Measurements from ENCODE around the gene MED12L. TPM values are rescaled to one million over a fixed set of nuclear protein-coding genes. Genes with fewer than 3 reads are reported as not detected.

MED12L gene
- polyA plus RNA-seq, 1 donor from 2014 or later = 28.5 TPM

DNA sequence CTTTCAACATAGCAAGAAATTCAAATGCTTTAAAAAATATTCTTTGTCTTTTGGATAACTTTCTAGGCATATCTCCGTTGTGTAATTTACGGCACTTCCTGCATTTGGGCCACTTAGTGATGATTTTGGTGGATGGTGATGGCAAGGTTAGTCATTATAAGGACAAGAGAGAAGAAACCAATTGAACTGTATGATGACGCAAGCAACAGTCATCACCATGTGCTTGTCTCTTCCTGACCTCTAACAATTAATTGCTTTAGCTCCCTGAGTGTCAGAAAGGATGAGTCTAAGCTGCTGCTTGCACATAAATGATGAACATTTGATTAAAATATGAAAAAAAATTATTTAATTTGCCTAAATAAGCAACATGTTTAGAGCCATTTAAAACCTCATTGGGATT lies 310.3 kb downstream of the MED12L start (continued):
- no peak for TF ChIP-seq MXI1 (conservative IDR thresholded peaks at IDR 0.05; ENCODE audit: poor library complexity, severe bottlenecking)
- no peak for TF ChIP-seq EP300 (conservative IDR thresholded peaks at IDR 0.05; ENCODE audit: poor library complexity, severe bottlenecking)

DNA sequence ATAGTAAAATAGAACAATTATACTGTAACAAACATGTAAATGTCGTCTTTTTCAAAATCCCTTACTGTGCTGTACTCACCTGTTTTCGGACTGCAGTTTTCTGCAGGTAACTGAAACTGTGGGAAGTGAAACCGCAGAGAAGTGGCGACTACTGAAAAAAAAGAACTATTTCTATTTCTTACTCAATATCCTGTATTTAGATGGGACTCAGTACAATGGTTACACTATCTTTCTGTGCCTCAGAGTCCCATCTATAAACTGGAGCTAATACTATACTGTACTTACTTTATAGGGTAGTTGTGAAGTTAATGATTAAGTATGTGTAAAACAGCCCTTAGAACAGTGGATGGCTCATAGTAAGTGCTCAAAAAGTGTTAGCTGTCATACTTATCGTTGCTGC lies 313.4 kb downstream of the MED12L start:
- no peak overlapping the region for H3K9ac ChIP-seq (ENCODE audit: low read length)
- H3K27me3 ChIP-seq (ENCODE audit: insufficient read depth, low read depth, low read length) = no peaks in the 10 kb centered on the region
- peaks cover 14% of the 10 kb centered on the region for H3K36me3 ChIP-seq (ENCODE audit: insufficient read depth, low read length)
- no peaks in the 10 kb centered on the region for H4K20me1 ChIP-seq (ENCODE audit: insufficient read depth)
- TF ChIP-seq CTCF (IDR thresholded peaks at IDR 0.05; ENCODE audit: poor library complexity, severe bottlenecking) (no peak), RAD21 (conservative IDR thresholded peaks at IDR 0.05) (no peak), POLR2AphosphoS5 (IDR thresholded peaks at IDR 0.05) (no peak), TAF1 (IDR thresholded peaks at IDR 0.05; ENCODE audit: low read depth) (no peak), EP300 (conservative IDR thresholded peaks at IDR 0.05; ENCODE audit: poor library complexity, severe bottlenecking) (no peak), REST (IDR thresholded peaks at IDR 0.05; ENCODE audit: borderline replicate concordance) (no peak), MXI1 (conservative IDR thresholded peaks at IDR 0.05; ENCODE audit: poor library complexity, severe bottlenecking) (no peak), SMC3 (conservative IDR thresholded peaks at IDR 0.05; ENCODE audit: poor library complexity) (no peak), EZH2 (IDR thresholded peaks at IDR 0.05; ENCODE audit: borderline replicate concordance, insufficient read depth, low read length, poor library complexity, severe bottlenecking) (no peak)
- H3K4me3 ChIP-seq (ENCODE audit: low read length) = no peak overlapping the region
- H3K9me3 ChIP-seq (ENCODE audit: low read length) = no peaks in the 10 kb centered on the region
- H3K79me2 ChIP-seq (replicated peaks; ENCODE audit: insufficient read depth, low read length) = no peaks in the 10 kb centered on the region
- no peaks in the 10 kb centered on the region for H3F3A ChIP-seq (ENCODE audit: insufficient read depth, low read length, poor library complexity, severe bottlenecking)
- H3K9me2 ChIP-seq (ENCODE audit: insufficient read depth, low read length) = no peaks in the 10 kb centered on the region
- H3K4me2 ChIP-seq (ENCODE audit: low read length) = no peak overlapping the region
- no peak overlapping the region for H2AFZ ChIP-seq (ENCODE audit: low read depth, low read length)
- H3K27ac ChIP-seq (ENCODE audit: low read length) = no peak overlapping the region

- Histone ChIP-seq H3K9me2 (ENCODE audit: insufficient read depth, low read length) (no peaks in the 10 kb centered on the region), H3K9ac (ENCODE audit: low read length) (no peak overlapping the region), H2AFZ (ENCODE audit: low read depth, low read length) (no peak overlapping the region), H3K9me3 (ENCODE audit: low read length) (no peaks in the 10 kb centered on the region), H3K27ac (ENCODE audit: low read length) (no peak overlapping the region), H3K36me3 (ENCODE audit: insufficient read depth, low read length) (peaks cover 14% of the 10 kb centered on the region), H3K4me2 (ENCODE audit: low read length) (no peak overlapping the region), H4K20me1 (ENCODE audit: insufficient read depth) (no peaks in the 10 kb centered on the region), H3F3A (ENCODE audit: insufficient read depth, low read length, poor library complexity, severe bottlenecking) (no peaks in the 10 kb centered on the region), H3K27me3 (ENCODE audit: insufficient read depth, low read depth, low read length) (no peaks in the 10 kb centered on the region), H3K79me2 (replicated peaks; ENCODE audit: insufficient read depth, low read length) (no peaks in the 10 kb centered on the region), H3K4me3 (ENCODE audit: low read length) (no peak overlapping the region)
- TF ChIP-seq MXI1 (conservative IDR thresholded peaks at IDR 0.05; ENCODE audit: poor library complexity, severe bottlenecking) = no peak
- no peak for TF ChIP-seq RAD21 (conservative IDR thresholded peaks at IDR 0.05)
- no peak for TF ChIP-seq REST (IDR thresholded peaks at IDR 0.05; ENCODE audit: borderline replicate concordance)
- TF ChIP-seq EP300 (conservative IDR thresholded peaks at IDR 0.05; ENCODE audit: poor library complexity, severe bottlenecking) = no peak
- no peak for TF ChIP-seq POLR2AphosphoS5 (IDR thresholded peaks at IDR 0.05)
- TF ChIP-seq CTCF (IDR thresholded peaks at IDR 0.05; ENCODE audit: poor library complexity, severe bottlenecking) = no peak
- TF ChIP-seq SMC3 (conservative IDR thresholded peaks at IDR 0.05; ENCODE audit: poor library complexity) = no peak
- no peak for TF ChIP-seq EZH2 (IDR thresholded peaks at IDR 0.05; ENCODE audit: borderline replicate concordance, insufficient read depth, low read length, poor library complexity, severe bottlenecking)
- TF ChIP-seq TAF1 (IDR thresholded peaks at IDR 0.05; ENCODE audit: low read depth) = no peak
These were observed 314.9 kb downstream of the MED12L start for GRCh38 chr3:151400341-151400740.
